GM13976 (cell line): Measurements from ENCODE around the gene ACBD6.

Experiments used
- DNase-seq: peaks from one replicate; pipeline ENCODE4 v3.0.0; 2012; ENCODE audit warnings: low spot score
- CTCF ChIP-seq: IDR thresholded peaks from 2 replicates; pipeline ENCODE4 v1.5.1; 2012; ENCODE audit warnings: borderline replicate concordance, mild to moderate bottlenecking; ENCODE audit not compliant: insufficient read depth; ENCODE audit errors: extremely low read depth, missing control alignments, control extremely low read depth
- in situ Hi-C: fragments of 300-500 bp; cut with MboI; formaldehyde crosslinking; loops from one replicate; pipeline ENCODE4 v1.12.0; 2022; ENCODE audit warnings: low sequenced_read_pairs, mixed read lengths, inconsistent platforms; ENCODE audit not compliant: unreplicated experiment

ACBD6 gene

GRCh38 chr1:180258290-180258689, 244.1 kb downstream of the ACBD6 start:
- TF ChIP-seq CTCF: no peak
- no peak for DNase-seq
- in situ Hi-C loops: no loop called here

GRCh38 chr1:180257486-180257885, 244.9 kb downstream of the ACBD6 start:
- TF ChIP-seq CTCF: no peak
- in situ Hi-C loops: no loop called here
- DNase-seq: no peak

GRCh38 chr1:180257028-180257386, 245.4 kb downstream of the ACBD6 start:
- in situ Hi-C loops: no loop called here

GRCh38 chr1:180256341-180257027, 245.9 kb downstream of the ACBD6 start:
- DNase-seq: no peak
- in situ Hi-C loops: no loop called here
- TF ChIP-seq CTCF: no peak

More at GRCh38 chr1:180257028-180257386, 245.4 kb downstream of the ACBD6 start:
- TF ChIP-seq CTCF: no peak
- no peak for DNase-seq

- TF ChIP-seq CTCF: no peak
- DNase-seq: no peak
- in situ Hi-C loops: no loop called here
These were observed 246.6 kb downstream of the ACBD6 start for GRCh38 chr1:180255536-180256340.

GRCh38 chr1:180254854-180255253, 247.5 kb downstream of the ACBD6 start:
- no peak for DNase-seq
- no peak for TF ChIP-seq CTCF
- in situ Hi-C loops: loop anchor here (5.0 kb wide), 1 partner anchor 222 kb away; no protein-coding TSS in a partner anchor
